Smooth muscle cell (in vitro differentiated cells): ENCODE measurements around the gene OTUB1. TPM values are rescaled to one million over a fixed set of nuclear protein-coding genes. Genes with fewer than 3 reads are reported as not detected.

Experiments used
- DNase-seq: peaks from one replicate; lab custom pipeline; 2025; ENCODE audit not compliant: unreplicated experiment; lab: John Stamatoyannopoulos, UW
- H2AFZ ChIP-seq: fragments of 200-600 bp; sonication (generic); 2 replicates; pipeline ENCODE4 v1.6.0; 2016; ENCODE audit warnings: antibody characterized with exemption, low read depth, mild to moderate bottlenecking
- H3F3A ChIP-seq: fragments of 200-600 bp; sonication (generic); 2 replicates; pipeline ENCODE4 v1.6.0; 2017; ENCODE audit warnings: antibody characterized with exemption, low read depth
- H3K27ac ChIP-seq: fragments of 200-600 bp; sonication (generic); 2 replicates; pipeline ENCODE4 v1.5.1; 2016; ENCODE audit warnings: low read depth, mild to moderate bottlenecking
- H3K27me3 ChIP-seq: fragments of 200-600 bp; sonication (generic); 2 replicates; pipeline ENCODE4 v1.6.1; 2016; ENCODE audit warnings: low read depth, mild to moderate bottlenecking
- H3K36me3 ChIP-seq: fragments of 200-600 bp; sonication (generic); 2 replicates; pipeline ENCODE4 v1.5.1; 2016; ENCODE audit warnings: low read depth
- H3K4me1 ChIP-seq: fragments of 200-600 bp; sonication (generic); 2 replicates; pipeline ENCODE4 v1.5.1; 2016; ENCODE audit warnings: low read depth
- H3K4me2 ChIP-seq: fragments of 200-600 bp; sonication (generic); 2 replicates; pipeline ENCODE4 v1.6.0; 2016; ENCODE audit warnings: mild to moderate bottlenecking
- H3K4me3 ChIP-seq: fragments of 200-600 bp; sonication (generic); 2 replicates; pipeline ENCODE4 v1.5.1; 2016; ENCODE audit warnings: mild to moderate bottlenecking
- H3K79me2 ChIP-seq: fragments of 200-600 bp; sonication (generic); 2 replicates; pipeline ENCODE4 v1.6.0; 2016; ENCODE audit warnings: low read depth, mild to moderate bottlenecking
- H3K9ac ChIP-seq: fragments of 200-600 bp; sonication (generic); 2 replicates; pipeline ENCODE4 v1.6.0; 2016; ENCODE audit warnings: low read depth
- H3K9me3 ChIP-seq: fragments of 200-600 bp; sonication (generic); replicated peaks from 2 replicates; pipeline ENCODE4 v1.5.1; 2016; ENCODE audit warnings: low read depth
- H4K20me1 ChIP-seq: fragments of 200-600 bp; sonication (generic); 2 replicates; pipeline ENCODE4 v1.6.0; 2016; ENCODE audit warnings: low read depth
- CTCF ChIP-seq: fragments of 200-600 bp; sonication (generic); IDR thresholded peaks from 2 replicates; pipeline ENCODE4 v1.5.1; 2017; ENCODE audit warnings: borderline replicate concordance, mild to moderate bottlenecking, antibody characterized with exemption; ENCODE audit not compliant: insufficient read depth, poor library complexity, severe bottlenecking
- WGBS: methylation state at CpG from one replicate; pipeline ENCODE4 v1.1.7; 2016; ENCODE audit warnings: low lambda C conversion rate; 5-methylcytosine and 5-hydroxymethylcytosine counted together
- polyA plus RNA-seq: library from polyadenylated mRNA; unstranded; fragments of >200 nt; fragmentation: Nextera tagmentation; extraction: Ambion mirVana; gene quantifications from 2 replicates; pipeline ENCODE4 v1.2.1, GENCODE V29; 2016
- total RNA-seq: library from RNA; depleted of rRNA; stranded (reverse); fragments of >200 nt; gene quantifications from 2 replicates; pipeline ENCODE4 v1.2.3, GENCODE V29; 2014

The OTUB1 gene
- total and polyA plus RNA-seq, 2 experiments from 2014 or later: 71.5 to 164 TPM

- peaks cover 55% of the 10 kb centered on the region for H4K20me1 ChIP-seq
- no peak for DNase-seq
- H3K27ac ChIP-seq: no peak overlapping the region
- H3K4me2 ChIP-seq: no peak overlapping the region
- no peak overlapping the region for H3K9ac ChIP-seq
- H3K4me3 ChIP-seq: no peak overlapping the region
- peaks cover 59% of the 10 kb centered on the region for H3K27me3 ChIP-seq
- peaks cover 14% of the 10 kb centered on the region for H3K4me1 ChIP-seq
- 59% methylated on average over 8 of the region's 9 CpGs for WGBS
- no peaks in the 10 kb centered on the region for H3K79me2 ChIP-seq
- no peak overlapping the region for H2AFZ ChIP-seq
- no peak for TF ChIP-seq CTCF
- no peaks in the 10 kb centered on the region for H3K36me3 ChIP-seq
- H3K9me3 ChIP-seq: no peaks in the 10 kb centered on the region
- H3F3A ChIP-seq: no peaks in the 10 kb centered on the region
Measured at GRCh38 chr11:64034411-64034811, 48.2 kb downstream of the OTUB1 start.

GRCh38 chr11:64035081-64035524 is 48.9 kb downstream of the OTUB1 start:
- H3K36me3 ChIP-seq: no peaks in the 10 kb centered on the region
- H3F3A ChIP-seq: no peaks in the 10 kb centered on the region
- H3K79me2 ChIP-seq: no peaks in the 10 kb centered on the region
- no peak overlapping the region for H3K4me3 ChIP-seq
- H2AFZ ChIP-seq: no peak overlapping the region
- H3K27me3 ChIP-seq: peaks cover 62% of the 10 kb centered on the region
- DNase-seq: no peak
- no peaks in the 10 kb centered on the region for H3K9me3 ChIP-seq
- no peak for TF ChIP-seq CTCF
- H3K27ac ChIP-seq: no peak overlapping the region
- H3K9ac ChIP-seq: no peak overlapping the region
- peaks cover 61% of the 10 kb centered on the region for H4K20me1 ChIP-seq
- 51% methylated on average over 11 of the region's 17 CpGs for WGBS
- H3K4me2 ChIP-seq: peak overlapping the region; percentile 72
- H3K4me1 ChIP-seq: peaks cover 14% of the 10 kb centered on the region

DNA sequence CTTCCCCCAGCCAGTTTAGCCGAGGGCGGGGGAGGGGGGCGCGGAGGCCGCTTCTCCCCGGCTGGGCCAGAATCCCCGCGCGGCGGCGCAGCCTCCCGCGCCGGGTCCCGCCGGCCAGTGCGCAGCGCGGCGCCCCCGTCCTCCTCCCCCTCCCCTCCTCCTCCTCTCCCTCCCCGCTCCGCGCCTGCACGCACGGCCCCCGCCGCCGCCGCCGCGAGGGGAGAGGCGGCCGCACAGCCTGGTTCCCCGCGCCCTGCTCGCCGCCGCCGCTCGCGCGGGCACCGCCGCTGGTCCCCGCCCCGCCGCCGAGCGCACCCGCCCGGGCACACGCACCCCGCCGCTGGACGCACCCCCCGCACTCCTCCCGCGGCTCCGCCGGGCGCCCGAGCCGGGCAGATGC is 49.3 kb downstream of the OTUB1 start, which contains the start of gene FLRT1:
Gene FLRT1 (plus strand): TSS at position 356 of the 400 bp plus-strand sequence. CDS start 80,337 bp downstream, outside the sequence.
- H2AFZ ChIP-seq: no peak within 1 kb of the TSS
- peaks cover 14% of the 10 kb centered on the region for H3K4me1 ChIP-seq
- no peaks in the 10 kb centered on the region for H3F3A ChIP-seq
- no peak for TF ChIP-seq CTCF
- no peak within 1 kb of the TSS for H3K27ac ChIP-seq
- no peaks in the 10 kb centered on the region for H3K79me2 ChIP-seq
- WGBS: no CpG with 5 or more reads among the region's 64 CpGs
- H3K27me3 ChIP-seq: peaks cover 64% of the 10 kb centered on the region
- no peak for DNase-seq
- H3K9me3 ChIP-seq: no peaks in the 10 kb centered on the region
- peaks cover 61% of the 10 kb centered on the region for H4K20me1 ChIP-seq
- no peaks in the 10 kb centered on the region for H3K36me3 ChIP-seq
- no peak within 1 kb of the TSS for H3K9ac ChIP-seq
- H3K4me3 ChIP-seq: peak within 1 kb of the TSS; percentile 56
- peak within 1 kb of the TSS; percentile 97 for H3K4me2 ChIP-seq
